K562 (cell line): Measurements from ENCODE around the gene DHRS3. TPM values are rescaled to one million over a fixed set of nuclear protein-coding genes. Genes with fewer than 3 reads are reported as not detected.

Experiments
- JUND ChIP-seq, 2 experiments: IDR thresholded peaks; 2 replicates in 1 of 2; 3 replicates in 1 of 2; pipeline ENCODE4 v1.6.1; 2011; ENCODE audit warnings: borderline replicate concordance in 2 of 2, low read depth in 2 of 2, low read length in 2 of 2, improper control_type of control experiment in 1 of 2, missing biosample characterization in 1 of 2, missing genetic modification characterization in 1 of 2, missing genetic modification reagents in 1 of 2
- MAFK ChIP-seq: IDR thresholded peaks from 2 replicates; pipeline ENCODE4 v1.6.1; 2011; ENCODE audit warnings: low read length, improper control_type of control experiment
- MCM2 ChIP-seq: fragments of 450-650 bp; IDR thresholded peaks from 2 replicates; pipeline ENCODE4 v1.6.1; 2017; ENCODE audit warnings: low read depth, mild to moderate bottlenecking
- NR2C1 ChIP-seq, 2 experiments: fragments of 450-650 bp; IDR thresholded peaks; 2 replicates each; pipeline ENCODE4 v1.6.1; 2017; ENCODE audit warnings: mild to moderate bottlenecking in 2 of 2, antibody characterized with exemption in 1 of 2, inconsistent platforms in 1 of 2, missing compliant biosample characterization in 1 of 2, missing genetic modification characterization in 1 of 2
- ZBTB11 ChIP-seq, 3 experiments: fragments of 200-800 bp in 1 of 3; fragments of 250-450 bp in 1 of 3; fragments of 450-650 bp in 1 of 3; sonication (Bioruptor Pico) in 1 of 3; sonication (Bioruptor generic) in 1 of 3; formaldehyde crosslinking in 1 of 3; IDR thresholded peaks; 2 replicates each; pipeline versions ENCODE4 v1.6.1 to v1.8.0; 2016 to 2022; ENCODE audit warnings: mild to moderate bottlenecking in 2 of 3, missing genetic modification characterization in 2 of 3, missing compliant biosample characterization in 1 of 3, moderate library complexity in 1 of 3
- ZNF584 ChIP-seq: fragments of 200-800 bp; sonication (Bioruptor generic); IDR thresholded peaks from 2 replicates; pipeline ENCODE4 v1.6.1; 2016; ENCODE audit warnings: low read depth, mild to moderate bottlenecking, missing genetic modification characterization, missing compliant biosample characterization
- polyA plus RNA-seq, 8 experiments: library from polyadenylated mRNA; depleted of rRNA in 4 of 8; stranded (reverse) in 5 of 8; unstranded in 3 of 8; fragments of >200 nt; fragmentation: Nextera tagmentation in 2 of 8; fragmentation: Illumina TruSeq in 1 of 8; extraction: Ambion mirVana in 2 of 8; extraction: Trizol in 1 of 8; gene quantifications; 2 replicates each; pipeline versions ENCODE4 v1.2.1 to v1.2.3, GENCODE V29; 2011 to 2014; ENCODE audit warnings: inconsistent platforms in 1 of 8, missing spikeins in 1 of 8
- total RNA-seq, 7 experiments: library from RNA; depleted of rRNA in 6 of 7; stranded (reverse); fragments of >200 nt in 6 of 7; fragmentation: Illumina TruSeq in 2 of 7; extraction: Trizol in 2 of 7; gene quantifications; 2 replicates each; pipeline versions ENCODE4 v1.2.1 to v1.2.3, GENCODE V29; 2011 to 2021; ENCODE audit warnings: low replicate concordance in 1 of 7

DHRS3 gene
- total and polyA plus RNA-seq, 9 of the 15 experiments (the other 6 are each of a cell fraction or from before 2014, with no cell fraction given): 21.0 to 116 (median 58.7) TPM

GRCh38 chr1:12666141-12666735 is 48.2 kb upstream of the DHRS3 start (continued):
- TF ChIP-seq NR2C1 (IDR thresholded peaks at IDR 0.05) (no peak), NR2C1 (tag; IDR thresholded peaks at IDR 0.05) (0 out of 2 replicates have a peak, but pooled peaks have one; percentile 17), JUND (IDR thresholded peaks at IDR 0.05; ENCODE audit: borderline replicate concordance, low read depth, low read length) (peak; percentile 85; the same call in 1 of the 2 replicates), JUND (tag; IDR thresholded peaks at IDR 0.05; ENCODE audit: borderline replicate concordance, low read depth, low read length) (peak; percentile 87), MAFK (no peak), ZBTB11 (CRISPR knock-in tag; IDR thresholded peaks at IDR 0.05) (no peak), MCM2 (no peak), ZNF584 (CRISPR knock-in tag) (0 out of 2 replicates have a peak, but pooled peaks have one; percentile 60)
- TF ChIP-seq, all 486 proteins: peak for 14
